Ovary (tissue), 3 donors: Measurements from ENCODE around the gene NFIA.

ENCODE experiments used
- EP300 ChIP-seq: sonication (generic); formaldehyde crosslinking; IDR thresholded peaks from one replicate; pipeline ENCODE4 v1.6.1; 2017; ENCODE audit warnings: antibody characterized with exemption
- POLR2A ChIP-seq: fragments of 450-650 bp; IDR thresholded peaks from one replicate; pipeline ENCODE4 v1.6.1; 2017; ENCODE audit warnings: antibody characterized with exemption, mild to moderate bottlenecking, moderate library complexity
- TF ChIP-seq, protein P1 (sequence below), 3 donors: fragments of 450-650 bp in 2 of 3; fragments of 200-600 bp in 1 of 3; IDR thresholded peaks; one replicate each; pipeline versions ENCODE4 v1.5.1 to v1.8.0; 2016 to 2022; ENCODE audit warnings: antibody characterized with exemption in 3 of 3, mild to moderate bottlenecking in 1 of 3
- donor health status: DM: no; HTN: no; CAD: no.

DNA sequence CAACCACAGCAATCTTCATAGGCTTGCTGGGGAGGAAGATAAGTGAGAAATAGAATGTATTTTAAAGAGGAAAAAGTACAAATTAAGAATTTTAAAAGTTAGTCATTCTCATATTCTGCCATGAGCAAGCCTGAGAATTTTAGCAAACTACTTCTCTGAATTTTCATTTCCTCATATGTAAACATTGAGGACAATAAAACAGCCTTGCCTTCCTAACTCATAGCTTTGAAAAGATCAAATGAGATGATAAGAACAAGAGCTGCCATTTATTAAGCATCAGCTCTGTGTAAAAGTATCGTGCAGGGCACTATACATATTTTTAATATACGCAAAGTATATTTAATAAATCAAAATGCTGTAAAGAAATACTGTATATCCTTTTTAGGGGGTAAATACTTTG, 286.0 kb downstream of the NFIA start:
- TF ChIP-seq, protein P1, sequence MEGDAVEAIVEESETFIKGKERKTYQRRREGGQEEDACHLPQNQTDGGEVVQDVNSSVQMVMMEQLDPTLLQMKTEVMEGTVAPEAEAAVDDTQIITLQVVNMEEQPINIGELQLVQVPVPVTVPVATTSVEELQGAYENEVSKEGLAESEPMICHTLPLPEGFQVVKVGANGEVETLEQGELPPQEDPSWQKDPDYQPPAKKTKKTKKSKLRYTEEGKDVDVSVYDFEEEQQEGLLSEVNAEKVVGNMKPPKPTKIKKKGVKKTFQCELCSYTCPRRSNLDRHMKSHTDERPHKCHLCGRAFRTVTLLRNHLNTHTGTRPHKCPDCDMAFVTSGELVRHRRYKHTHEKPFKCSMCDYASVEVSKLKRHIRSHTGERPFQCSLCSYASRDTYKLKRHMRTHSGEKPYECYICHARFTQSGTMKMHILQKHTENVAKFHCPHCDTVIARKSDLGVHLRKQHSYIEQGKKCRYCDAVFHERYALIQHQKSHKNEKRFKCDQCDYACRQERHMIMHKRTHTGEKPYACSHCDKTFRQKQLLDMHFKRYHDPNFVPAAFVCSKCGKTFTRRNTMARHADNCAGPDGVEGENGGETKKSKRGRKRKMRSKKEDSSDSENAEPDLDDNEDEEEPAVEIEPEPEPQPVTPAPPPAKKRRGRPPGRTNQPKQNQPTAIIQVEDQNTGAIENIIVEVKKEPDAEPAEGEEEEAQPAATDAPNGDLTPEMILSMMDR (IDR thresholded peaks at IDR 0.05), result no peak
- no peak for TF ChIP-seq POLR2A
- no peak for TF ChIP-seq EP300
